ENCODE measurements around the gene RHOV.

DNA sequence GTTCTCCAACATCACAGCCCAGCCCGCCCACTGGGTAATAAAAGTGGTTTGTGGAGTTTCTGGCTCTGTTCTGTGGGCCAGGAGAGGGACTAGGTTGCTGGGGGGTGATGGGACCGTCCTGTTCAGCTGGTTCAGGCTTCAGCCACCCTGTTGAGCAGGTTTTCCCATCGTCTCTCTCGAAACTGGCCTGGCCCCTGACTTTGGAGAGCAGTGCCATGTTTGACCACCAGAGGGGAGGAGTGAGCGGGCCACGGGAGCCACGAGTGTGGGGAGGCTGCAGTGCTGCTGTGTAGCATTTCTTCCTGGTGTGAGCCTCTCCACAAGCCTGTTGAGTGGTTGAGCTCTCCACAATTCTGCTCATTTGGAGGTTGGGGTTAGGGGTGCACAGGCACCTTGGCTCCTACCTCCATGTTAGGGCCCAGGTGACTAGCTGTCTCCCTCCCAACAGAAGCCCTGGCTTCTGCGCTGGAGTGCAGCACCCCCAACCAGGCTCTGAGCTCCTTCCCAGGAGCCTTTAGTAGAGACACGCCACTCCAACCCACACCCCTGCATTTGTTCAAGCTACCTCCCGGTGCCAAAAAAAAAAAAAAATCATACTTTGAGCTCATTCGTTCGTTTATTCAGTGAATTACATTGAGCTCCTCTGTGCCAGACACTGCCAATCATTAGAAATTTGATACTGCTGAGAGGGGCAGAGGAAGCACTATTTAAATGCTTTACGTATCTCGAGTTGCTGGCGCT lies 16.3 kb downstream of the RHOV start:
- TF ChIP-seq, protein P1, sequence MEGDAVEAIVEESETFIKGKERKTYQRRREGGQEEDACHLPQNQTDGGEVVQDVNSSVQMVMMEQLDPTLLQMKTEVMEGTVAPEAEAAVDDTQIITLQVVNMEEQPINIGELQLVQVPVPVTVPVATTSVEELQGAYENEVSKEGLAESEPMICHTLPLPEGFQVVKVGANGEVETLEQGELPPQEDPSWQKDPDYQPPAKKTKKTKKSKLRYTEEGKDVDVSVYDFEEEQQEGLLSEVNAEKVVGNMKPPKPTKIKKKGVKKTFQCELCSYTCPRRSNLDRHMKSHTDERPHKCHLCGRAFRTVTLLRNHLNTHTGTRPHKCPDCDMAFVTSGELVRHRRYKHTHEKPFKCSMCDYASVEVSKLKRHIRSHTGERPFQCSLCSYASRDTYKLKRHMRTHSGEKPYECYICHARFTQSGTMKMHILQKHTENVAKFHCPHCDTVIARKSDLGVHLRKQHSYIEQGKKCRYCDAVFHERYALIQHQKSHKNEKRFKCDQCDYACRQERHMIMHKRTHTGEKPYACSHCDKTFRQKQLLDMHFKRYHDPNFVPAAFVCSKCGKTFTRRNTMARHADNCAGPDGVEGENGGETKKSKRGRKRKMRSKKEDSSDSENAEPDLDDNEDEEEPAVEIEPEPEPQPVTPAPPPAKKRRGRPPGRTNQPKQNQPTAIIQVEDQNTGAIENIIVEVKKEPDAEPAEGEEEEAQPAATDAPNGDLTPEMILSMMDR (IDR thresholded peaks at IDR 0.05; ENCODE audit: insufficient read depth, low read depth, low read length) = peak; percentile 86
- no peak for TF ChIP-seq EZH2 (IDR thresholded peaks at IDR 0.05; ENCODE audit: insufficient read depth, low read length)

Data from astrocyte (in vitro differentiated cells and primary cell).